ENCODE data around the gene HEATR1. TPM values are rescaled to one million over a fixed set of nuclear protein-coding genes. Genes with fewer than 3 reads are reported as not detected.

HEATR1 gene
- total RNA-seq, 3 donors from 2014 or later: 22.0 to 27.2 (median 22.9) TPM

GRCh38 chr1:236636017-236636416 is 31.7 kb upstream of the HEATR1 start:
- TF ChIP-seq CTCF (IDR thresholded peaks at IDR 0.05): no peak
- Histone ChIP-seq H3K36me3 (ENCODE audit: low read depth) (no peaks in the 10 kb centered on the region), H3K9me3 (no peaks in the 10 kb centered on the region), H3K4me1 (ENCODE audit: low read depth) (no peaks in the 10 kb centered on the region), H3K4me3 (no peak overlapping the region)
- intact Hi-C loops (cut with DNase I, micrococcal nuclease): no loop called here
- DNase-seq: no peak
- no peak for ATAC-seq

- no peaks in the 10 kb centered on the region for H3K4me1 ChIP-seq (ENCODE audit: low read depth)
- TF ChIP-seq CTCF (IDR thresholded peaks at IDR 0.05): no peak
- DNase-seq (no peak), ATAC-seq (no peak)
- H3K4me3 ChIP-seq: no peak overlapping the region
- H3K9me3 ChIP-seq: no peaks in the 10 kb centered on the region
- no peaks in the 10 kb centered on the region for H3K36me3 ChIP-seq (ENCODE audit: low read depth)
- intact Hi-C loops (cut with DNase I, micrococcal nuclease): no loop called here
These were observed 23.6 kb upstream of the HEATR1 start for GRCh38 chr1:236627727-236628408.

GRCh38 chr1:236623371-236624166 is 19.3 kb upstream of the HEATR1 start:
- Histone ChIP-seq H3K4me3 (no peak overlapping the region), H3K9me3 (peaks cover 8% of the 10 kb centered on the region), H3K36me3 (ENCODE audit: low read depth) (no peaks in the 10 kb centered on the region), H3K4me1 (ENCODE audit: low read depth) (no peaks in the 10 kb centered on the region)
- ATAC-seq (no peak), DNase-seq (no peak)
- intact Hi-C loops (cut with DNase I, micrococcal nuclease): no loop called here
- TF ChIP-seq CTCF (IDR thresholded peaks at IDR 0.05): no peak

- intact Hi-C loops (cut with DNase I, micrococcal nuclease): no loop called here
- Histone ChIP-seq H3K4me1 (ENCODE audit: low read depth) (no peaks in the 10 kb centered on the region), H3K36me3 (ENCODE audit: low read depth) (no peaks in the 10 kb centered on the region), H3K9me3 (peaks cover 8% of the 10 kb centered on the region), H3K4me3 (no peak overlapping the region)
- TF ChIP-seq CTCF (IDR thresholded peaks at IDR 0.05): no peak
- DNase-seq (no peak), ATAC-seq (no peak)
These were observed 18.1 kb upstream of the HEATR1 start for GRCh38 chr1:236622407-236622806.

GRCh38 chr1:236619398-236619797 is 15.1 kb upstream of the HEATR1 start:
- no peak overlapping the region for H3K4me3 ChIP-seq
- H3K36me3 ChIP-seq (ENCODE audit: low read depth): no peaks in the 10 kb centered on the region
- H3K4me1 ChIP-seq (ENCODE audit: low read depth): no peaks in the 10 kb centered on the region
- TF ChIP-seq CTCF (IDR thresholded peaks at IDR 0.05): no peak
- intact Hi-C loops (cut with DNase I, micrococcal nuclease): no loop called here
- ATAC-seq: no peak
- peaks cover 8% of the 10 kb centered on the region for H3K9me3 ChIP-seq
- no peak for DNase-seq
